Coronary artery (tissue), 2 donors: ENCODE results near the gene BTBD9.

Experiments
- DNase-seq: peaks from one replicate; pipeline ENCODE4 v3.0.0-alpha.2; 2017; ENCODE audit warnings: low spot score
- H3K27ac ChIP-seq, 2 donors: fragments of 200-600 bp; sonication (generic); one replicate each; pipeline ENCODE4 v1.5.1; 2016 to 2019
- H3K4me3 ChIP-seq: fragments of 200-600 bp; sonication (generic); 2 replicates; pipeline ENCODE4 v1.5.1; 2016; ENCODE audit warnings: mild to moderate bottlenecking, moderate library complexity
- TF ChIP-seq, protein P1 (sequence below): fragments of 200-600 bp; sonication (generic); IDR thresholded peaks from one replicate; pipeline ENCODE4 v1.5.1; 2019; ENCODE audit warnings: antibody characterized with exemption

BTBD9 gene

DNA sequence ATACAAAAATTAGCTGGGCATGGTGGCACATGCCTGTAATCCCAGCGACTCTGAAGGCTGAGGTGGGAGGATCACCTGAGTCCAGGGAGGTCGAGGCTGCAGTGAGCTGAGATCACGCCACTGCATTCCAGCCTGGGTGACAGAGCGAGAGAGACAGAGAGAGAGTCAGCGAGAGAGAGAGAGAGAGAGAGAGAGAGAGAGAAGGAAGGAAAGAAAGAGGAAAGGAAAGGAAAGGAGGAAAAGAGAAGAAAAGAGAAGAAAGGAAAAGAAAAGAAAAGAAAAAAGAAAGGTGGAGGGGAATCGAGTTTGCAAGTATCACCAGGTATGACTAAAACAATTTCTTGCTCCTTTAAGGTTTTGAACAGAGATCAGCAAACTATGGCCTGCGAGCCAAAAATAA lies 152.3 kb downstream of the BTBD9 start:
- TF ChIP-seq, protein P1, sequence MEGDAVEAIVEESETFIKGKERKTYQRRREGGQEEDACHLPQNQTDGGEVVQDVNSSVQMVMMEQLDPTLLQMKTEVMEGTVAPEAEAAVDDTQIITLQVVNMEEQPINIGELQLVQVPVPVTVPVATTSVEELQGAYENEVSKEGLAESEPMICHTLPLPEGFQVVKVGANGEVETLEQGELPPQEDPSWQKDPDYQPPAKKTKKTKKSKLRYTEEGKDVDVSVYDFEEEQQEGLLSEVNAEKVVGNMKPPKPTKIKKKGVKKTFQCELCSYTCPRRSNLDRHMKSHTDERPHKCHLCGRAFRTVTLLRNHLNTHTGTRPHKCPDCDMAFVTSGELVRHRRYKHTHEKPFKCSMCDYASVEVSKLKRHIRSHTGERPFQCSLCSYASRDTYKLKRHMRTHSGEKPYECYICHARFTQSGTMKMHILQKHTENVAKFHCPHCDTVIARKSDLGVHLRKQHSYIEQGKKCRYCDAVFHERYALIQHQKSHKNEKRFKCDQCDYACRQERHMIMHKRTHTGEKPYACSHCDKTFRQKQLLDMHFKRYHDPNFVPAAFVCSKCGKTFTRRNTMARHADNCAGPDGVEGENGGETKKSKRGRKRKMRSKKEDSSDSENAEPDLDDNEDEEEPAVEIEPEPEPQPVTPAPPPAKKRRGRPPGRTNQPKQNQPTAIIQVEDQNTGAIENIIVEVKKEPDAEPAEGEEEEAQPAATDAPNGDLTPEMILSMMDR = no peak
- DNase-seq = no peak

DNA sequence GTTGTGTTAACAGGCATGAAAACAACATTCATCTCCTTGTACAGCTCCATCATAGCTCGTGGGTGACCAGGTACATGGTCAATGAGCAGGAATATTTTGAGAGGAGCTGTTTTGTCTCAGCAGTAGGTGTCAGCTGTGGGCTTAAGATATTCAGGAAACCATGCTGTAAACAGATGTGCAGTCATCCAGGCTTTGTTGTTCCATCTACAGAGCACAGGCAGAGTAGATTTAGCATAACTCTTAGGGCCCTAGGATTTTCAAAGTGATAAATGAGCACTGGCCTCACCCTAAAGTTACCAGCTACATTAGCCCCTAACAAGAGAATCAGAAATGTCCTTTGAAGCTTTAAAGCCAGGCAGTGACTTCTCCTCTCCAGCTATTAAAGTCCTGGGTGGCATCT lies 154.2 kb downstream of the BTBD9 start:
- TF ChIP-seq, protein P1 = no peak
- H3K4me3 ChIP-seq = no peak overlapping the region
- H3K27ac ChIP-seq = no peak overlapping the region
- DNase-seq = no peak

More for the DNA sequence above, 152.3 kb downstream of the BTBD9 start:
- H3K27ac ChIP-seq = no peak overlapping the region
- H3K4me3 ChIP-seq = no peak overlapping the region

DNA sequence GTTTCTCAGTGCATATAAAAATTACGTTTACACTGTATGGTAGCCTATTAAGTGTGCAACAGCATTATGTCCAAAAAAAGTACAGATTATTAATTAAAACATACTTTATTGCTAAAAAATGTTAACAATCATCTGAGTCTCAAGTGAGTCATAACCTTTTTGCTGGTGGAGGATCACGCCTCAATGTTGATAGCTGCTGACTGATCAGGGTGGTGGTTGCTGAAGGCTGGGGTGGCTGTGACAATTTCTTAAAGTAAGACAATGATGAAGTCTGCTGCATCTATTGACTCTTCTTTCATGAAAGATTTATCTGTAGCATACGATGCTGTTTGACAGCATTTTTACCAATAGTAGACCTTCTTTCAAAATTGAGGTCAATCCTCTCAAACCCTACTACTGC lies 155.1 kb downstream of the BTBD9 start:
- no peak for DNase-seq
- TF ChIP-seq, protein P1 = no peak
- no peak overlapping the region for H3K27ac ChIP-seq

DNA sequence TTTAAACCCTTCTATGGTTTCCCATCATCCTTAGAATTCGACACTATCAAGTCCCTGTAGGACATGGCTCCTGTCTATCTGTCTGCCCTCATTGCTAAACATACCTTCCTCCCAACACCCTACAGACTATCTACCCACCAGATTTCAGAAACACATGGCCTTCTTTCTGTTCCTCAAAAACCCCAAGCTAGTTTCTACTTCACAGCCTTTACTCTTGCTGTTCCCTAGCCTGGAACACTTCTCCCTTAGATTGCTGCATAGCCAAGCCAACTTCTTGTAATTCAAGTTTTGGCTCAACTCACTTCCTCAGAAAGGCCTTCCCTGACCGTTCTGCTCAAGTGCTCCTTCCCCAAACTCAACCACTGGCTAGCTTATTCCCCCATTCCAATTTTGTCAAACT lies 156.2 kb downstream of the BTBD9 start:
- Histone ChIP-seq H3K4me3 (no peak overlapping the region), H3K27ac (no peak overlapping the region)
- TF ChIP-seq, protein P1 = no peak
- no peak for DNase-seq

More for the DNA sequence above, 155.1 kb downstream of the BTBD9 start:
- H3K4me3 ChIP-seq = no peak overlapping the region

DNA sequence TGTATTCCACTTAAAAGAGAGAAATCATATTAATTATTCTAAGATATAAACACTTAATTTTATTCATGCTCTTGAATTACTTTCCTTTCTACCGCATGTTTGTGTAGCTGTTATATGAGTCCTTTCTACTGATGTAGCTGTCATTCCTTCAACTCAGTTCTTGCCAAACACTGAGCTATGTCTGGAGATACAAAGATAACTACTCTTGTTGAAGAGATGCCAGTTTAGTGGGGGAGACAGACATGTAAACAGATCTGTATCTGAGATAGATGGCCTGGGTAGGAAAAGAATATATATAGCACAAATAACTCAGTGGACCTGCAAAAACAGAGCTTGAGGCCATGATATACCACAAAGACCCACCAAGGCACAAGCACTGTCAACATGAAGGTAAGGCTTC lies 157.3 kb downstream of the BTBD9 start:
- TF ChIP-seq, protein P1 = no peak
- H3K4me3 ChIP-seq = no peak overlapping the region
- DNase-seq = no peak
- H3K27ac ChIP-seq = no peak overlapping the region

DNA sequence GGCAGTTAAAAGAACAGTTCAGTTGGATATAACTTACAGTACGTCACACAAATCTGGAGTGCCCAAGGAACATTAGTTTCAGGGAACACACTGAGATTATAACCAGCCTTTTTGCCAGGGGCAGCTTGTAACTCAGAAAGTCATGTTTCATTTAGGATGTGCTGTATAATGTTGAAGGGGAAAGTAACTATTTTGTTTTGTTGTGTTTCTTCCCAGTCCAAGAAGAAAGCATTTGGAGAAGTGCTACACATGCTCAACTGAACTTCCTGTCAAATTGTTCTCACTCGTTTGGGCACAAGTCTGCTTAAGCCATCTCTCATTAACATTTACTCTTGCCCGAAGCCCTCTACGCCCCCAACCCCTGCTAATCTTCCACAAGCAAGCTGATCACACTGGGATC lies 157.9 kb downstream of the BTBD9 start:
- Histone ChIP-seq H3K27ac (no peak overlapping the region), H3K4me3 (no peak overlapping the region)
- TF ChIP-seq, protein P1 = no peak
- no peak for DNase-seq

DNA sequence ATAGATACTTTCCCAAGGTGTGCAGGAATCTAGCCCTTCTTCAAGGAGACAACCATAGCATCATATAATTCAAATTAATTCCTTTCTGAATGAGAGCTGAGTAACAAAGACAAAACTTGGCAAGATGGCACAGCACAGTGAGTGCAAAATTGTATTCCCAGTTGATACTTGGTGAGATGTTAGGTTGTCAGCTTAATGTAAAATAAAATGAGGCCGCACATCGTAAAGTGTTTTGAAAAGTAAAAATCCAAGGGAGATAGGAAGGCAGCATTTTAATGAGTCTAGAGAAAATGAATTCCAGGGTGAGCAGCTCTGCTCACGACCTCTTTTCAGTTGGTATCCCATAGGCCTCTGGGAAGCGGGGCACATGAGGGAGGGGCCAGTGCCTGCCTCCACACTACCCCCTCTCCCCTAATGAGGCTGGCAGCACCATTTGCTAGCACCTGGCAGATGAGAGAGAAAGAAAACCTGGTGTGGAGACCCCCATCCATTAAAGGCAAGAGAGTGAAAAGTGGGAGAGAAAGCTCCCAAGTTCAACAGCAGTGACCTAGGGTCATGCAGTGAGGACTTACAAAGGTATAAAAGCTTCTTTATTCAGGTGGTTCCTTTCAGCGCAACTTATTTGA lies 158.4 kb downstream of the BTBD9 start:
- TF ChIP-seq, protein P1 = no peak
- Histone ChIP-seq H3K27ac (no peak overlapping the region), H3K4me3 (no peak overlapping the region)
- no peak for DNase-seq
